ENCODE data around the gene AJAP1. TPM values are rescaled to one million over a fixed set of nuclear protein-coding genes. Genes with fewer than 3 reads are reported as not detected.

The AJAP1 gene
- polyA plus RNA-seq, 6 donors from 2014 or later, result not detected

DNA sequence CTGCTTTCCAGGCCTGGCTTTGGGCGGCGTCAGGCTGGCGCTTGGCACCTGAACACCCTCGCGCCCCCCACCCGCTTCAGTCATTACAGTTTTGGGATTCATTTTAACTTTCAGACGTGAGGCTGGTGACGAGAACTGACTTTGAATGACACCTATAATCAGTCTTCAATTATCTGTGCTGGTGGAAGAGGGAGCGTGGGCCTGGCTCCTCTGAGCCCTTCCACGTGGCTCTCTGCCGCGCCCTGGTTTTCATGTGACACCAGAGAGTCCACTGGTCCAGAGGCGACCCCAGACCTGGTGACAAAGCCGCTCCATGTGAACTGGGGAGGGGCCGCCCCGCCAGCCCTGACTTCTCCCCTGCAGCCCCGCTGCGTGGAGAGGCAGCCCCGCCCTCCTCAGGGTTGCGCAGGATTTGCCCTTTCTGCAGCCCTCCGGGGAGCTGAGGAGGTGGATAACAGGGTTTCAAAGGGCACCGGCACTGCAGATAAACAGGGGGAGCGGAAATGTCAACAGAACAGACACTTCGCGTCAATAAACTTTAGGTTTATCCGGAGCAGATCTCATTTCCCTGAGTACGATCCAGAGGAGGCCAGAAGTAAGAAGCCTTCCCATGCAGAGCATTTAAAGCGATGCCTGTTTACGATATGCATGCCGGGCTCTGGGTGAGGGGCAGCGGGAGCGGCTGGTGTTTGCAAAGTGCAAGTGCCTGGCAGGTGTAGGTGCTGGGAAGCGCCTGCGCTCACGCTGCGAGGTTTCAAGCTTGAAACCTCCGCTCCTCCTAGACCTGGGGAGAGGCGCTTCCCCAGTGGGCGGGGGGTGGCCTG, 56.4 kb downstream of the AJAP1 start:
- ATAC-seq (ENCODE audit: low read depth in 2 of 2), result no peak
- H3K4me3 Mint-ChIP-seq, result peak overlapping the region in 1 of 8 donors; percentile 47

GRCh38 chr1:4711416-4712275, 57.2 kb downstream of the AJAP1 start:
- no peak overlapping the region for H3K4me3 Mint-ChIP-seq
- peaks cover 7 to 20% (median 19%) of the 10 kb centered on the region in 3 donors for H3K27me3 Mint-ChIP-seq
- H3K9me3 Mint-ChIP-seq, result peaks cover 6 to 17% (median 9%) of the 10 kb centered on the region in 7 donors
- peaks cover 0 to 2% (median 0%) of the 10 kb centered on the region in 3 donors for H3K4me1 Mint-ChIP-seq
- no peak overlapping the region for H3K27ac Mint-ChIP-seq
- no peak for DNase-seq
- H3K36me3 Mint-ChIP-seq, result peaks cover 0 to 6% of the 10 kb centered on the region in 2 donors
- ATAC-seq (ENCODE audit: low read depth in 2 of 2), result no peak

More for the DNA sequence above, 56.4 kb downstream of the AJAP1 start:
- H3K4me1 Mint-ChIP-seq, result peaks cover 0 to 2% (median 0%) of the 10 kb centered on the region in 3 donors
- H3K36me3 Mint-ChIP-seq, result no peaks in the 10 kb centered on the region
- DNase-seq, result no peak
- H3K27ac Mint-ChIP-seq, result no peak overlapping the region
- peaks cover 0 to 9% (median 7%) of the 10 kb centered on the region in 7 donors for H3K9me3 Mint-ChIP-seq
- peaks cover 7 to 20% (median 19%) of the 10 kb centered on the region in 3 donors for H3K27me3 Mint-ChIP-seq

DNA sequence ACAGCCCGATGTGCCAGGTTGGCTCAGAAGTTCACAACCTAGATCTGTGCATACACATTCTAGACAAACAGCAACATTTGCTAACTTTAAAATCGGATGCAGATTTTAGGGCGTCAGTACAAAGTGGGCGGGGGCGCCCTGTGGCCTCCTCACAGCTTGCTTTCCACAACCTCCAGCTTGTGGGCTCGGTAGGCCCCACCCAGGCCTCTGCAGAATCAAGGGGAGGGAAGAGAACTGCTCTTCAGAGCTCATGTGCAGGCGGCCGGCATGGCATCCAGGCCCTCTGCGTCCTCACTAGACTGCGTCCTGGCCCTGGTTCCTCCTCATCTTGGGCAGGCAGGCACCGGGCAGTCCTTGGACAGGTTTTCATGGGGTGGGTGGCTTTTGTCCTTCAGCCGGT, 59.3 kb downstream of the AJAP1 start:
- Mint-ChIP-seq H3K27ac (no peak overlapping the region), H3K36me3 (peaks cover 0 to 7% of the 10 kb centered on the region in 2 donors), H3K4me1 (peaks cover 0 to 2% (median 0%) of the 10 kb centered on the region in 3 donors), H3K27me3 (peaks cover 7 to 20% (median 11%) of the 10 kb centered on the region in 3 donors), H3K4me3 (no peak overlapping the region), H3K9me3 (peaks cover 6 to 21% (median 9%) of the 10 kb centered on the region in 7 donors)
- ATAC-seq (ENCODE audit: low read depth in 2 of 2), result no peak
- no peak for DNase-seq

DNA sequence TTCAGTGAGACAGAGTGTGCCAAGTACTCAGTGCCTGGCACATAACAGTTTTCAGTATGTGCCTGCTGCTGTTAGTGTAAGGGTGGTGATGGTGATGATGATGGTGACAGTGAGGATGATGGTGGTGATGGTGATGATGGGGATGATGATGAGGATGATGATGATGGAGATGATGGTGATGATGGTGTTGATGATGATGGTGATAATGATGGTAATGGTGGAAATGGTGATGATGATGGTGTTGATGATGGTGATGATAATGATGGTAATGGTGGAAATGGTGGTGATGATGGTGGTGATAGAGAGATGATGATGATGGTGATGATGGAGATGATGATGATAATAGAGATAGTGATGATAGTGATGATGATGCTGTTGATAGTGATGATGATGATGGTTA, 62.0 kb downstream of the AJAP1 start:
- no peak for DNase-seq
- ATAC-seq (ENCODE audit: low read depth in 2 of 2), result no peak
- Mint-ChIP-seq H3K27ac (peak overlapping the region in 1 of 6 donors; percentile 11), H3K4me3 (peak overlapping the region in 1 of 8 donors; percentile 0), H3K4me1 (peaks cover 0 to 2% (median 0%) of the 10 kb centered on the region in 3 donors), H3K27me3 (peaks cover 0 to 2% (median 0%) of the 10 kb centered on the region in 3 donors), H3K9me3 (peaks cover 6 to 21% (median 8%) of the 10 kb centered on the region in 7 donors), H3K36me3 (peaks cover 0 to 7% of the 10 kb centered on the region in 2 donors)

- peaks cover 0 to 7% of the 10 kb centered on the region in 2 donors for H3K36me3 Mint-ChIP-seq
- ATAC-seq (ENCODE audit: low read depth in 2 of 2) (no peak), DNase-seq (no peak)
- no peaks in the 10 kb centered on the region for H3K4me1 Mint-ChIP-seq
- H3K27me3 Mint-ChIP-seq, result no peaks in the 10 kb centered on the region
- no peak overlapping the region for H3K27ac Mint-ChIP-seq
- H3K4me3 Mint-ChIP-seq, result no peak overlapping the region
- H3K9me3 Mint-ChIP-seq, result peaks cover 6 to 21% (median 8%) of the 10 kb centered on the region in 7 donors
Measured at GRCh38 chr1:4718071-4718470, 63.7 kb downstream of the AJAP1 start.

- peaks cover 0 to 2% (median 0%) of the 10 kb centered on the region in 7 donors for H3K9me3 Mint-ChIP-seq
Measured at GRCh38 chr1:4723106-4723505, 68.7 kb downstream of the AJAP1 start.

GRCh38 chr1:4724001-4724400, 69.6 kb downstream of the AJAP1 start:
- no peak for DNase-seq
- no peaks in the 10 kb centered on the region for H3K36me3 Mint-ChIP-seq
- no peak overlapping the region for H3K27ac Mint-ChIP-seq
- peaks cover 0 to 2% (median 0%) of the 10 kb centered on the region in 7 donors for H3K9me3 Mint-ChIP-seq
- ATAC-seq (ENCODE audit: low read depth in 2 of 2), result no peak
- peaks cover 0 to 4% (median 0%) of the 10 kb centered on the region in 3 donors for H3K4me1 Mint-ChIP-seq
- H3K27me3 Mint-ChIP-seq, result no peaks in the 10 kb centered on the region
- no peak overlapping the region for H3K4me3 Mint-ChIP-seq

More at GRCh38 chr1:4723106-4723505, 68.7 kb downstream of the AJAP1 start:
- peaks cover 0 to 4% (median 0%) of the 10 kb centered on the region in 3 donors for H3K4me1 Mint-ChIP-seq
- DNase-seq (no peak), ATAC-seq (ENCODE audit: low read depth in 2 of 2) (no peak)
- no peaks in the 10 kb centered on the region for H3K36me3 Mint-ChIP-seq
- no peak overlapping the region for H3K4me3 Mint-ChIP-seq
- H3K27ac Mint-ChIP-seq, result peak overlapping the region in 1 of 6 donors; percentile 38
- no peaks in the 10 kb centered on the region for H3K27me3 Mint-ChIP-seq

GRCh38 chr1:4724695-4725250, 70.4 kb downstream of the AJAP1 start:
- ATAC-seq (ENCODE audit: low read depth in 2 of 2) (no peak), DNase-seq (no peak)
- Mint-ChIP-seq H3K4me3 (no peak overlapping the region), H3K4me1 (peaks cover 0 to 4% (median 0%) of the 10 kb centered on the region in 3 donors), H3K36me3 (no peaks in the 10 kb centered on the region), H3K9me3 (peaks cover 0 to 2% (median 0%) of the 10 kb centered on the region in 7 donors), H3K27me3 (no peaks in the 10 kb centered on the region), H3K27ac (no peak overlapping the region)

- Mint-ChIP-seq H3K9me3 (peaks cover 0 to 2% (median 0%) of the 10 kb centered on the region in 7 donors), H3K4me1 (peaks cover 0 to 4% (median 0%) of the 10 kb centered on the region in 3 donors), H3K4me3 (no peak overlapping the region), H3K27ac (no peak overlapping the region), H3K27me3 (no peaks in the 10 kb centered on the region), H3K36me3 (no peaks in the 10 kb centered on the region)
- DNase-seq (no peak), ATAC-seq (ENCODE audit: low read depth in 2 of 2) (no peak)
Measured at GRCh38 chr1:4725416-4725815, 71.0 kb downstream of the AJAP1 start.

- Mint-ChIP-seq H3K9me3 (peaks cover 0 to 2% (median 0%) of the 10 kb centered on the region in 7 donors), H3K27me3 (no peaks in the 10 kb centered on the region), H3K27ac (no peak overlapping the region), H3K4me3 (no peak overlapping the region), H3K36me3 (no peaks in the 10 kb centered on the region), H3K4me1 (peaks cover 0 to 4% (median 0%) of the 10 kb centered on the region in 3 donors)
- no peak for DNase-seq
- no peak for ATAC-seq (ENCODE audit: low read depth in 2 of 2)
Measured at GRCh38 chr1:4726620-4727341, 72.4 kb downstream of the AJAP1 start.

DNA sequence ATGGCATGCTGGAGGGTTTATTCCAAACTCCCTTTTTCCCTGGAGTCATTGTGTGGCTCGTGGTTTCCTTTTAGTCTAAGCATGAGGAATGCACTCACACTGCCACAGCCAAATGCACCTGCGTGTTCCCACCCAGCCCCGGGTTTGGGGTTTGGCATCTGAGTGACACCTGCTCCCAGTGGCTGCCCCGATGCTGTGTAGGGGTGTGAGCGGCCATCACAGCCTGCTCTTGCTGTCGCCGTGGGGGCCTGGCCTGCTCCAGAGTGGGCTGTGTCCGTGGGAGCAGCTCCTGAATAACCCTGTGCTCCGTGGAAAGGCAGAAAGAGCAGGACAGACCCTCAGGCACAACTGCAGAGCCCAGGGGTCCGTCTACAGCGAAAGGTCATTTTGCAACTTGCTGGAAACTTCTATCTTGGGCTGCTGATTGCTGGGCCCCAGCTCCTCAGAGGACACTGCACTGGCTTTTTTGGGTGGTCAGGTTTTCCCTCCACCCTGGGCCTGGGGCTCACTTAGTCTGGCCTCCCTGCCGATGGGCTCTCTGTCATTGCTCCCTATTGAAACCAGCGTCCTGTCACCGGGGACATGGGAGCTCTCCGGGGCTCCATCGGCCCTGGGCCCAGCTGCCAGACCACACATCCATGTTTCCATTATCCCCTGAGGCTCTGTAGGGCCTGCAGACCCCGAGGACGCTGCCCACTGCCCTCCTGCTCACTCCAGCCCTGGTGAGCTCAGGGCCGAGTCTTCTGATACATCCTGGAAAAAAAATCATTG, 74.1 kb downstream of the AJAP1 start:
- Mint-ChIP-seq H3K27ac (no peak overlapping the region), H3K36me3 (no peaks in the 10 kb centered on the region), H3K4me1 (peaks cover 0 to 4% (median 0%) of the 10 kb centered on the region in 3 donors), H3K9me3 (no peaks in the 10 kb centered on the region), H3K27me3 (no peaks in the 10 kb centered on the region), H3K4me3 (no peak overlapping the region)
- no peak for DNase-seq
- ATAC-seq (ENCODE audit: low read depth in 2 of 2), result no peak

GRCh38 chr1:4729090-4729471, 74.7 kb downstream of the AJAP1 start:
- Mint-ChIP-seq H3K4me3 (no peak overlapping the region), H3K27ac (peak overlapping the region in 1 of 6 donors; percentile 60), H3K36me3 (no peaks in the 10 kb centered on the region), H3K27me3 (no peaks in the 10 kb centered on the region), H3K9me3 (no peaks in the 10 kb centered on the region), H3K4me1 (peaks cover 0 to 4% (median 0%) of the 10 kb centered on the region in 3 donors)
- DNase-seq (no peak), ATAC-seq (ENCODE audit: low read depth in 2 of 2) (no peak)

Measured in naive B cell (primary cell).